Urothelium cell line (cell line): ENCODE results near the gene POLR1F.
"Not testable (repeated sequence)": the region's sequence is repeated elsewhere in the genome, so short reads cannot be mapped to it uniquely, and the experiment has no call there.

Experiments used
- DNase-seq: peaks from one replicate; pipeline ENCODE4 v3.0.0; 2011; ENCODE audit warnings: low spot score, mixed read lengths
- FAIRE-seq: peaks from 2 replicates; lab custom pipeline; 2011; peaks lifted over from hg19 to GRCh38; lab: Jason Lieb, UNC

POLR1F gene

GRCh38 chr7:19708397-19709248, at the start of gene POLR1F:
Gene POLR1F, minus strand, starts transcription at chr7:19709037. Its CDS starts 21 bp downstream, at chr7:19709016.
- peak; percentile 91 for DNase-seq
- FAIRE-seq = peak; percentile 78

- DNase-seq (no peak), FAIRE-seq (no peak)
These were observed 45.8 kb upstream of the POLR1F start for GRCh38 chr7:19754521-19755116.

GRCh38 chr7:19752020-19752419, 43.2 kb upstream of the POLR1F start:
- DNase-seq (no peak), FAIRE-seq (no peak)

- DNase-seq = no peak
- no peak for FAIRE-seq
These were observed 40.8 kb upstream of the POLR1F start for GRCh38 chr7:19749658-19750057.

- DNase-seq = peak; percentile 40
- no peak for FAIRE-seq
These were observed 39.0 kb upstream of the POLR1F start for GRCh38 chr7:19747740-19748339.

- FAIRE-seq = no peak
These were observed 35.2 kb upstream of the POLR1F start for GRCh38 chr7:19744075-19744474.

GRCh38 chr7:19728716-19729115, 19.9 kb upstream of the POLR1F start:
- no peak for DNase-seq
- FAIRE-seq = no peak

More at GRCh38 chr7:19744075-19744474, 35.2 kb upstream of the POLR1F start:
- DNase-seq = no peak

GRCh38 chr7:19725770-19726169, 16.9 kb upstream of the POLR1F start:
- FAIRE-seq (no peak), DNase-seq (no peak)

GRCh38 chr7:19715499-19715898, 6.7 kb upstream of the POLR1F start:
- FAIRE-seq (no peak), DNase-seq (no peak)

GRCh38 chr7:19713676-19714075, 4.8 kb upstream of the POLR1F start:
- FAIRE-seq (no peak), DNase-seq (peak; percentile 17)

- no peak for DNase-seq
- FAIRE-seq = no peak
These were observed 377 bp upstream of the POLR1F start for GRCh38 chr7:19709249-19709578.

GRCh38 chr7:19707240-19707639, 1.6 kb downstream of the POLR1F start:
- FAIRE-seq (no peak), DNase-seq (no peak)

- FAIRE-seq = no peak
- DNase-seq = no peak
These were observed 3.2 kb downstream of the POLR1F start for GRCh38 chr7:19705663-19706062.

- FAIRE-seq = no peak
These were observed 7.4 kb downstream of the POLR1F start for GRCh38 chr7:19701471-19701870.

GRCh38 chr7:19700936-19701335, 7.9 kb downstream of the POLR1F start:
- DNase-seq (no peak), FAIRE-seq (no peak)

More at GRCh38 chr7:19701471-19701870, 7.4 kb downstream of the POLR1F start:
- no peak for DNase-seq

- DNase-seq (no peak), FAIRE-seq (no peak)
These were observed 10.5 kb downstream of the POLR1F start for GRCh38 chr7:19698331-19698730.

- DNase-seq = no peak
- no peak for FAIRE-seq
These were observed 11.9 kb downstream of the POLR1F start for GRCh38 chr7:19696926-19697325.

- DNase-seq (no peak), FAIRE-seq (no peak)
These were observed 16.6 kb downstream of the POLR1F start for GRCh38 chr7:19692111-19692828.

GRCh38 chr7:19690736-19691135, 18.1 kb downstream of the POLR1F start:
- FAIRE-seq (no peak), DNase-seq (no peak)

- not testable (repeated sequence) for DNase-seq, FAIRE-seq
These were observed 19.7 kb downstream of the POLR1F start for GRCh38 chr7:19689130-19689529.

- no peak for DNase-seq
- no peak for FAIRE-seq
These were observed 27.2 kb downstream of the POLR1F start for GRCh38 chr7:19681596-19681995.
